Right ventricle myocardium inferior (tissue), 1 donor: ENCODE data around the gene PLSCR3. TPM values are rescaled to one million over a fixed set of nuclear protein-coding genes. Genes with fewer than 3 reads are reported as not detected.

Experiments
- ATAC-seq: fragments of 200-7000 bp; cut with Tn5 transposase; one replicate; pipeline ENCODE4 v1.9.1; 2020; ENCODE audit warnings: mild to moderate bottlenecking, moderate library complexity
- DNase-seq: peaks from one replicate; pipeline ENCODE4 v3.0.0; 2021; ENCODE audit errors: missing footprints
- intact Hi-C: fragments of 100-400 bp; cut with DNase I; formaldehyde crosslinking; loops from one replicate; pipeline ENCODE4 v1.11.0; 2022
- total RNA-seq: library from RNA; stranded (reverse); fragmentation: NEBNext Ultra II Directional; extraction: Animal tissue kit (Norgen Biotek cat#: 25700); gene quantifications from one replicate; pipeline ENCODE4 v1.2.1, GENCODE V29; 2021
- donor health status: DM: no; HTN: yes; CAD: no; lungs with severe emphysema.

The PLSCR3 gene
- total RNA-seq, 1 donor from 2014 or later, result 18.4 TPM

DNA sequence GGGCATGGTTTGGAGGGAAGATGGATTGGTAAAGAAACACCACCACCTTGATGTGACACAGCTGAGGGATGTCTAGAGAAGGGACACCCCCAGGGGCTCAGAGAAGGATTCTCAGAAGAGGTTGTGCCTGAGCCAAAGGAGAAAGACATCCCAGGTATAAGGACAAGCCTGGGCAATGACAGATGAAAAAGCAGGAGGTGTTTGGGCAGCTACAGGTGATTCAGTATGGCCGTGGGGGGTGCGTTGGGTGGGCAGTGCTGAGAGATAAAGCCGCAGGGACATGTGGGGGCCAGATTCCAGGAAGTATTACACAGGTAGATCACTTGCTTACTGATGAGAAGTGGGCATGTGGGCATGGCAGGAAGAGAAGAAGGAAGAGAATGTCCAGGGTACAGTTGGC lies 32.4 kb downstream of the PLSCR3 start:
- ATAC-seq (no peak), DNase-seq (no peak)
- intact Hi-C loops, result no loop called here

DNA sequence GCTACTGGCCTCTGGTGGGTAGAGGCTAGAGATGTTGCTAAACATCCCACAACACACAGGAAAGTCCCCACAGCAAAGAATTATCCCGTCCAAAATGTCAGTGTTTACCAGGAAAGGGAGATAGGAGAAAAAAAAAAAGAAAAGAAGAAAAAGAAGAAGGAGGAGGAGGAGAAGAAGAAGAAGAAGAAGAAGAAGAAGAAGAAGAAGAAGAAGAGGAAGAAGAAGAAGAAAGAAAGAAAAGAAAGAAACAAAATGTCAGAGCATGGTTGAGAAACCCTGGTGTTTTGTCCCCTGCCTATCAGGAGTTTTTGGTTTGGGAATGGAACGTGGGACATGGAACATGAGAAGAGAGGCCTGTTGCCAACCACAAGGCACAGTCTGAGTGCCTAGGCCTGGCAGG lies 36.9 kb downstream of the PLSCR3 start:
- DNase-seq, result no peak
- intact Hi-C loops, result loop anchor here (2.0 to 5.0 kb wide), 3 partner anchors 79 to 230 kb away; partner anchors contain the start of gene SENP3
- no peak for ATAC-seq

DNA sequence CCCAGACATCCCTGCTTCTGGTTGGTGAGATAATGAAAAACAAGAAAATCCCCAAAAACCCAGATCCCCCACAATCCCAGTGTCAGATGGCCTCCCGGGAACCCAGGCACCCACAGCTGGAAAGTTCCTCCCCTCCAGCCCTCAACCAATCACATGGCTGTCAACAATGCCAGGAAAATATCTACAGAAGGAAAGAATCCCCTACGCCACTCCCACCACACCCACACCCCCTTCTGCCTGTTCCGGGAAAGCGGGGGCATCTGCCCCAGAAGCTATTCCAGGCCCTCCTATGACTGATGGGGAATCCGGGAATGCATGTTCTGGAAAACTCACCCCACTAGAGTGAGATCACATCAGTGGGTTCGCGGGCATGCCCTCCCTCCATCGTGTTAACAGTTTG lies 37.6 kb downstream of the PLSCR3 start:
- ATAC-seq, result no peak
- intact Hi-C loops, result loop anchor here (2.0 to 5.0 kb wide), 3 partner anchors 80 to 231 kb away; partner anchors contain the start of gene SENP3
- no peak for DNase-seq

DNA sequence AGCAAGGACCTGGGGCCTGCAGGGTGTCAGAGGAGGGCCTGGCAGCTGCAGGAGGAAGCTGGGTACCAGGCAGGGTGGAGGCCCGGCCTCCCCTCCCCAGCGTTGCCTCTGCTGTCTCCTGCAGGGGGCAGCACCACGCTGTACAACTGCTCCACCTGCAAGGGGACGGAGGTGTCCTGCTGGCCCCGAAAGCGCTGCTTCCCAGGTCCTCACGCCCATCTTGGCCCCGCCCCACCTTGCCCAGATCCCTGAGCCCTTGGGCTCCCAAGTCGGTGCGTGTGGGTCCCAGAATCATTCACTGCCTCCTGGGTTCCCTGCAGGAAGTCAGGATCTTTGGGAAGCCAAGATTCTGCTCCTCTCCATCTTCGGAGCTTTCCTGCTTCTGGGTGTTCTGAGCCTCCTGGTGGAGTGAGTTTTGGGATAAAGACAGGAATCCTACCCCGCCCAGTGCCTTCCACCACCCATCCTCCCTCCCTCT lies 38.2 kb downstream of the PLSCR3 start:
- intact Hi-C loops, result loop anchor here (2.0 to 5.0 kb wide), 3 partner anchors 81 to 231 kb away; partner anchors contain the start of gene SENP3
- DNase-seq (peak; percentile 92), ATAC-seq (peak; percentile 23)

DNA sequence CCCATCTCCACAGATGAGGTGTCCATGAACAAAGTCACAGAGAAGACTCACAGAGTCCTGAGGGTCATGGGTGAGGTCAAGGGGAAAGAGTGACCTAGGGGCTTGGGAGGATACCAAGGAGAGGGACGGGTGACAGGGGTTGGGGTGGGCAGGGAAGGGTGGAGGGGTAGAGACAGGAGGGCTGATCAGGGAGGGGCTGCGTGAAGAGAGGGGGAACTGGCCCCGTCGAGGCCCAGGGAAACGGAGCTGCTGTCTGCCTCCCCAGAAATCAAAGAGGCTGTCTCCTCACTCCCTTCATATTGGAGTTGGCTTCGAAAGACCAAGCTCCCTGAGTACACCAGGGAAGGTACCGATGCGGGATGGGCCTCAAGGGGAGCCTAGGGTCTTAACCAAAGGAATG lies 38.8 kb downstream of the PLSCR3 start:
- no peak for ATAC-seq
- DNase-seq, result no peak
- intact Hi-C loops, result loop anchor here (5.0 kb wide), 1 partner anchor 232 kb away; no protein-coding TSS in a partner anchor

DNA sequence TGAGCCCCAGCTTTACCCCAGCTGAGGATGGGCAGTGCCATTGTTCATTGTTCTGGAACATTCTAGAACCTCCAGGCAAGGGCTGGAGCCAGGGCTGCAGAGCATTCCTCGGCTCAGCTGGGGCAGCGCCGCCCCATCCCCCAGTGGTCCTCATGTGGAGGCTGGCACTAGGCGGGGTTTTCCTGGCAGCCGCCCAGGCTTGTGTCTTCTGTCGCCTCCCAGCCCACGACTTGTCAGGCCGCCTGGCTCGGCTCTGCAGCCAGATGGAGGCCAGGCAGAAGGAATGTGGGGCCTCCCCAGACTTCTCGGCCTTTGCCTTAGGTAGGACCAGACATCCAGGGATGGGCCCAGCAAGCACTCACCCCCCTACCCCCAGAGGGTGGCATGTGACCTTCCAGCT lies 39.3 kb downstream of the PLSCR3 start, which contains the start of gene TMEM95:
Gene TMEM95 (plus strand): TSS at position 104 of the 400 bp plus-strand sequence. CDS start 49 bp downstream, at position 153.
- ATAC-seq (no peak), DNase-seq (peak; percentile 79)
- intact Hi-C loops, result loop anchor here (5.0 kb wide), 1 partner anchor 232 kb away; no protein-coding TSS in a partner anchor

DNA sequence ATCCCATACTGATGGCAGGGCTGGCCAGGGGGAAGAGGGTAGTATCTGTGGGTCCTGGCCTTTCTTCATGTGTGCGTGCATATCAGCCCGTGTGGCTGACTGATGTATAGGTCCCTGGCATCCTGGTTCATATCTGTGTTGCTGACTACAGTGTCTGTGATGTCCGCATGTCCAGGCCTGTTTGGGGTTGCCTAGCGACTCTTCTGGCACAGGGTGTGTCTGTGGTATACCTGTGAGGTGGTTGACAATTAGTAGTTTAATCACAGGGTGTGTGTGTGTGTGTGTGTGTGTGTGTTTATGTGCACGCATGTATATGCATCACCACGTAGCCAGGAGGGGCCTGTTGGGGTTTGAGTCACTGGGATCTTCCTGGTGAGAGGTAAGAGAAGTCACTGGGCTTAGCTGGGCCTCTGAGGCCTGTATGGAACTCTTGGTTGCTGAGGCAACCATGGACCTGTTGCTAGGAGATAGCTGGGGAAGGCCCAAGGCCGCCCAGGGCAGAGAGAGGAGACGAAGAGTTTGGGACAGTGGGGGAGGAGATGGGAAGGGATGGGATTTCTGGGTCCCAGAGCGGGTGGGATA lies 40.0 kb downstream of the PLSCR3 start:
- ATAC-seq, result no peak
- no peak for DNase-seq
- intact Hi-C loops, result loop anchor here (5.0 kb wide), 1 partner anchor 102 kb away; the partner anchor contains the start of genes CTDNEP1 and ELP5

DNA sequence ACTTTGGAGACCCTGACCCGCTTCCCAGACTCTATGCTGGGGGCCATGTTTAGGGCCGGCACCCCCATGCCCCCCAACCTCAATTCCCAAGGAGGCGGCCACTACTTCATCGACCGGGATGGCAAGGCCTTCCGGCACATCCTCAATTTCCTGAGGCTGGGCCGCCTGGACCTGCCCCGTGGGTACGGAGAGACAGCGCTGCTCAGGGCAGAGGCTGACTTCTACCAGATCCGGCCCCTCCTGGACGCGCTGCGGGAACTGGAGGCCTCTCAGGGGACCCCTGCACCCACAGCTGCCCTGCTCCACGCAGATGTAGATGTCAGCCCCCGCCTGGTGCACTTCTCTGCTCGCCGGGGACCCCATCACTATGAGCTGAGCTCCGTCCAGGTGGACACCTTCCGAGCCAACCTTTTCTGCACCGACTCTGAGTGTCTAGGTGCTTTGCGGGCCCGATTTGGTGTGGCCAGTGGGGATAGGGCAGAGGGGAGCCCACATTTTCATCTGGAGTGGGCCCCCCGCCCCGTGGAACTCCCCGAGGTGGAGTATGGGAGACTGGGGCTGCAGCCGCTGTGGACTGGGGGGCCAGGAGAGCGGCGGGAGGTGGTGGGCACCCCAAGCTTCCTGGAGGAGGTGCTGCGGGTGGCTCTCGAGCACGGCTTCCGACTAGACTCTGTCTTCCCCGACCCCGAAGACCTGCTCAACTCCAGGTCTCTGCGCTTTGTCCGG lies 41.3 kb downstream of the PLSCR3 start:
- DNase-seq (no peak), ATAC-seq (no peak)
- intact Hi-C loops, result loop anchor here (5.0 kb wide), 1 partner anchor 101 kb away; the partner anchor contains the start of genes CTDNEP1 and ELP5

DNA sequence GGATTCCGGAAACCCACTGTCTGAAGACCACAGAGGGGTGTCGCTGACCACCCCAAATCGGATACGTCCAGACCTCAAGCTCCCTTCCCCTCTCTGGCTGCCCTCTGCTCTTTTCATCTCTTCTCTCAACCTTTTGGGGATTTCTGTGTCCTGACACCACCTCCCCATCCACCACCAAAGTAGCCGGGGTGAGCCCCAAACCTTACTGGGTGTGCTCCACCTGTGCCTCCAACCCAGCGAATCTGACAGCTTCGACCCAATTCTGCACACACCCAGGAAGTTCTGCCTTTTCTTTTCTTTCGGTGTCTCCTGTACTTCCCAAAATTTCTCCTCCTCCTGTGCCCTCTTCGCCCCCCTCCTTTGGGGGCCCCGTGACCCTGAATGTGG lies 41.8 kb downstream of the PLSCR3 start:
- DNase-seq (no peak), ATAC-seq (no peak)
- intact Hi-C loops, result loop anchor here (5.0 kb wide), 1 partner anchor 100 kb away; the partner anchor contains the start of genes CTDNEP1 and ELP5

DNA sequence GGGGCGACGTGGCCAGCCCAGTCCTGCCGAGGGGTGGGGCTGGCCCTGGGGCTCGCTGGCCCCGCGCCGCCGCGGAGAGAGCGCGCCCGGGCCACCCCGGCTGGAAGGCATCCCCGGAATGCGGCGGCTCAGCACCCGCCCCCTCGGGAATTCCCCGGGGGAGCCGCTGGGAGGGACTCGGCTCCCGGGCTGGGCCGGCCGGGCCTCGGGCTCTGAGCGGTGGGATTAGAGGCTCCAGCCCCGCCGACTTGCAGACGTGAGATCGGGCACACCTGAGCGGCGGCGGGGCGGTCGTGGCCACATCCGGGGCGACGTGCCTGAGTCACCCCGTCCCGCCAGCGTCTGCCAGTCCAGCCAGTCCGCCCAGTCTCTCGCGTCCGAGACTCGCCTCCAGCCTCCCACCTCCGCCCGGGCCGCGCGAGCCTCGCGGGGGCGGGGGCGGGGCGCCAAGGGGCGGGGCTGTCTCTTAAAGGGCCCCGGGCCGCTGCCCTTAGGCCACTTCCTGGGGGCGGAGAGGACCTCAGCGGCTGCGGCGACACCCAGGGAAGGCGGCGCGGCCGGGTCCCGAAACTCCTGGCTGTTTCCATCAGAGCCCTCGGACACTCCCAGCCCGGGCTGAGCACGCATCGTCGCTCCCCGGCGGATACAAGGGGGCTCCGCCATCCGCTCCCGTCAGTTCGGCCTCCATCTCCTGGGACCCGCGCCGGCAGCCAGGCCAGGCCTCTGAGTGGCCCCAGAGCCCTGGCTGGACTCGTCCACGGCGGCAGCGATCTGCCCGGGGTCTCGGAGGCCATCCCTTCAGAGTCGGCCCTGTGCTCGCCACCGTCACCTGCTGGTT lies 42.4 kb downstream of the PLSCR3 start, which contains the start of gene KCTD11:
Gene KCTD11 (plus strand): TSS at position 498 of the 838 bp plus-strand sequence.
- ATAC-seq (peak; percentile 81), DNase-seq (peak; percentile 96)
- intact Hi-C loops, result loop anchor here (2.0 to 5.0 kb wide), 3 partner anchors 43 to 133 kb away; partner anchors contain the start of genes CTDNEP1, ELP5, PLSCR3 and POLR2A

DNA sequence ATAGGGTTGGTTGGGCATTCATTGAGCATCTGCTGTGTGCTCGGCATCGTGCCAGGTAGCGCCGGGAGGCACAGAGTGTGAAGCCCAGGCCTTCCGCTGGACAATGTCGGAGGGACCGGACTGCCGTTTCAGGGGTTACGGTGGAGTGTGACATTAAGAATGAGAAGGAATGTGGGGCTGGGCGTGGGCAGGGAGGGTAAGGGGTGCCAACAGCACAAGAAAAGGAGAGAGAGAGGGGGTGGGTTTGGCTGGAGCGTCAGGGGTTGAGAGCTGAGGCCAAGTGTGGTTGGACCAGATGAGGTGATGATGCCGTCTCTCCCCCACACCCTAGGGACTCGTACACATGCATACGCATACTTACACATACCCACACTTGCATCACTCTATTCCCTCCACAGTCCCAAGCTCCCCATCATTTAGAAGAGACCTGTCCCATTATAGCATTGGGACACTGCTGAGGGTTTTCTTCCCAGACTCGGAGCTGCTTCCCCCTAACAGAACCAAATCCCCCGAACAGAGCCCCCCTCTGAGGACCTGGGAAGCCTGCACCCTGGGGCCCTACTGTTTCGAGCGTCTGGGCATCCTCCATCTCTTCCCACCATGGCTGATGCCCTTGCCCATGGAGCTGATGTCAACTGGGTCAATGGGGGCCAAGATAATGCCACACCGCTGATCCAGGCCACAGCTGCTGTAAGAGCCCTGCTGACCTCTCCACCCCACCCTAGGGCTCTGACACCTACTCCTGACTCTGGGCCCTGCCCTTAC lies 45.7 kb downstream of the PLSCR3 start:
- ATAC-seq (no peak), DNase-seq (no peak)
- intact Hi-C loops, result loop anchor here (1.0 kb wide), 1 partner anchor 19 kb away; the partner anchor contains the start of gene NEURL4

DNA sequence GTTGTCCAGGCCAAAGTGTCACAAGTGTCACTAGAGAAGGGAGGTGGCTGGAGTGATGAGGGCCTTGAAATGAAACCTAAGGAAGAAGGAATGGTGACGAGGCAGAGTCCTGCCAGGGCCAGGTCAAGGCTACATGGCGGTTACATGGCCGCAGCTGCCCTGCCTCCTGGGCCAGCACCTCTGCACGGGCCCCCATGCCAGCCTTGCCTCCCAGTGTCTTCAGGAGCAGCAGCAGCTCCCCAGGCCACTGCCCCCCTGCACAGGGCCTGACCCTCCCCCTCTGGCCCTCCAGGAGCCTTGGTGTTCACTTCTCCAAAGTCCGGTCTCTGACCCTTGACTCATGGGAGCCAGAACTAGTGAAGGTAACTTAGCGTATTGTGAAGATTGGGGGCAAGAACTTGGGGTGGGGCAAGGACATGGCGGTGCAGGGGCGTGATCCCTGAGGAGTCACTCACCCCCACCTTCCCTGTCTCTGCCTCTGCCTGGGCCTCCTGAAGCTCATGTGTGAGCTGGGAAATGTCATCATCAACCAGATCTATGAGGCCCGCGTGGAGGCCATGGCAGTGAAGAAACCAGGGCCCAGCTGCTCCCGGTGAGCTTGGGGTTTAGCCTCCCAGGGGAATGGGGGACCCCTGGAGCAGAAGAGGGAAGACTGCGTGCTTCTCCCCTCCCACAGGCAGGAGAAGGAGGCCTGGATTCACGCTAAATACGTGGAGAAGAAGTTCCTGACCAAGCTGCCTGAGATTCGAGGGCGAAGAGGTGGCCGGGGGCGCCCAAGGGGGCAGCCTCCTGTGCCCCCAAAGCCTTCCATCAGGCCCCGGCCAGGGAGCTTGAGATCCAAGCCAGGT lies 46.5 kb downstream of the PLSCR3 start:
- DNase-seq, result no peak
- intact Hi-C loops, result loop anchor here (2.0 kb wide), 1 partner anchor 67 kb away; the partner anchor contains the start of gene SLC2A4
- ATAC-seq, result no peak

DNA sequence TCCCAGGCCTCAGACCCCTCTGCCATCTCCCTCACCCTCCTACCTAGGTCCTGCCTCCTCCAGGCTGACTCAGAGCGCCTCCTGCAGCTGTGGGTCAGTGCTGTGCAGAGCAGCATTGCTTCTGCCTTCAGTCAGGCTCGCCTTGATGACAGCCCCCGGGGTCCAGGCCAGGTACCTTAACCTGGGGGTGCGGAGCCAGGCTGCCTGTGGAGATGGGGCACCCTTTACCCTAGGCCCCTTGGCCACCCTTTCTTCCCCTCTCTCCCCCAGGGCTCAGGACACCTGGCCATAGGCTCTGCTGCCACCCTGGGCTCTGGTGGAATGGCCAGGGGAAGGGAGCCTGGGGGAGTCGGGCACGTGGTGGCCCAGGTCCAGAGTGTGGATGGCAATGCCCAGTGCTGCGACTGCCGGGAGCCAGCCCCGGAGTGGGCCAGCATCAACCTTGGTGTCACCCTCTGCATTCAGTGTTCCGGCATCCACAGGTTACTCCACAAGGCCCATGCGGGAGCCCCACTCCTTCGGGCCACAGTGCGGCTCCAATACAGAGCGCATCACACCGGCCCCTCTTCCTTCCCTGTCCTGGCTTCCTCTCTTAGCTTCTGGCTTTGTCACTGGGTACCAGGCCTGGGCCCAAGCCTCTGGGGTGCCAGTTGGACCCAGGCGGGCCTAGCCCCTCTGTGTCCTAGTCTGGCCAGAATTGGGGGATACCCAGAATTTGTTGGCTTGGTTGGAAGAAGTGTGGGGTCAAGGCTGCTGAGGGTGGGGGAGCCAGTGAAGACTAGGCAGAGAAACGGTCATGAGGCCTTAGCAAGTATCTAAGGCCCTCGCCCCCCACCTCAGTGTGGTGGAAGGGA lies 47.3 kb downstream of the PLSCR3 start:
- intact Hi-C loops, result loop anchor here (2.0 kb wide), 1 partner anchor 66 kb away; the partner anchor contains the start of gene SLC2A4
- no peak for ATAC-seq
- DNase-seq, result no peak

DNA sequence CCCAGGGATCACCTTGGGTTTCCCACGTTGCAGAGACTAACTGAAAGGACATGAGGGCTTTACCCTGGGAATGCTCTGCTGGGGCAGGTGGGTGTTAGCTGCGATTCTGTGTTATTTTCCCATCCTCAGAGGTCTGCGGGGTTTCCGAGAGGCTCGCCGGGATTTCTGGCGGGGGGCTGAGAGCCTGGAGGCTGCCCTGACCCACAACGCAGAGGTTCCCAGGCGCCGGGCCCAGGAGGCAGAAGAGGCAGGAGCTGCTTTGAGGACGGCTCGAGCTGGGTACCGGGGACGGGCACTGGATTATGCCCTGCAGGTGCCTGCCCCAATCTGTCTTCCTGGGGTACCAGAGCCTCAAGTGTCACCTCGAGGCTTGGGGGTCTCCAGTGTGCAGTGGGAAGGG lies 51.1 kb downstream of the PLSCR3 start:
- intact Hi-C loops, result no loop called here
- DNase-seq (peak; percentile 22), ATAC-seq (no peak)

DNA sequence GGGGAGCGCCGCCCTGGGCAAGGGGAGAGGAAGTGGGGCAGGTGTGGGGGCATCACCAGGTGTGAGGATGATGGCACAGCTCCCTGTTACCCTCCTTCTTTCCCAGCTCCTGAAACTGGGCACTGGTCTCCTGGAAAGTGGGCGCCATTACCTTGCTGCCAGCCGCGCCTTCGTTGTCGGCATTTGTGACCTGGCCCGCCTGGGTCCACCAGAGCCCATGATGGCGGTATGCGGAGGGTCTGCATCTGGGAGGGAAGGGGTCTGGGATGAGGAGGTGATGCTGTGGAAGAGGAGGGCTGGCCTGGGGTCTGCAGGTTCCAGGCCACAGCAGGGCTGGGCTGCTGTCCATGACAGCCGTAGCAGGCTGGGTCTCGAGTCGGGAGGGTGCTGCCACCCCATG lies 52.5 kb downstream of the PLSCR3 start:
- intact Hi-C loops, result no loop called here
- DNase-seq (no peak), ATAC-seq (no peak)

DNA sequence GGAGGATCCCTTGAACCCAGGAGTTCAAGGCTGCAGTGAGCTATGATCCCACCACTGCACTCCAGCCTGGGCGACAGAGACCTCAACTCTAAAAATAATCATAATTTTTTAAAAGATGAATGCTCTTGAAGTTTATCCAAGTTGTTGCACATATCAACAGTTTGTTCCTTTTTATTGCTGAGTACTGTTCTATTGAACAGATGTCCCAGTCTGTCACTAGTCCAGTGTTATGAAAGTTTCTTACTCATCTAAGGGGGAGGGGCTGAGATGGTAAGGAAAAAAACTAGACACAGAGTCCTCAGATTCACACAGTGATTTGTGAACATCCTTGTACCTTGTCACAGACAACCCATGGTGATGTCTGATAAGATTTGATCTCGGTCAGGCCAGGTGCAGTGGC lies 54.1 kb downstream of the PLSCR3 start:
- ATAC-seq (no peak), DNase-seq (no peak)
- intact Hi-C loops, result no loop called here
